ENCODE results near the gene VPS72. TPM values are rescaled to one million over a fixed set of nuclear protein-coding genes. Genes with fewer than 3 reads are reported as not detected.
A peak's percentile ranks its signal among the peaks of the same experiment; 100 is the strongest.

Gene VPS72
- total RNA-seq, 1 experiment from 2014 or later = 68.9 TPM

GRCh38 chr1:151147132-151147503 lies 42.9 kb downstream of the VPS72 start:
- H3K36me3 ChIP-seq (ENCODE audit: control insufficient read depth in 1 of 2, insufficient read depth in 2 of 2, low read length in 2 of 2) = no peaks in the 10 kb centered on the region
- no peaks in the 10 kb centered on the region for H3K9me2 ChIP-seq (ENCODE audit: insufficient read depth)
- intact Hi-C loops (cut with micrococcal nuclease) = no loop called here
- peaks cover 8 to 17% of the 10 kb centered on the region in 2 experiments; a peak in 3 of 4 replicates for H3K4me1 ChIP-seq (ENCODE audit: control insufficient read depth in 1 of 2, insufficient read depth in 2 of 2, low read length in 2 of 2)
- 0 out of 2 replicates have a peak overlapping the region, but pooled peaks have one; percentile 13 for H3K27ac ChIP-seq (ENCODE audit: low read depth, low read length)
- TF ChIP-seq EZH2phosphoT487 (IDR thresholded peaks at IDR 0.05; ENCODE audit: borderline replicate concordance) = no peak
- TF ChIP-seq JUND (IDR thresholded peaks at IDR 0.05) = no peak
- no peak for TF ChIP-seq FOSL1 (IDR thresholded peaks at IDR 0.05; ENCODE audit: low read depth)
- no peak for TF ChIP-seq POLR2AphosphoS5 (IDR thresholded peaks at IDR 0.05; ENCODE audit: low read depth, low read length)
- no peak for TF ChIP-seq POLR2A (IDR thresholded peaks at IDR 0.05; ENCODE audit: borderline replicate concordance, extremely low read depth, insufficient read depth, insufficient read length)
- TF ChIP-seq CEBPB (IDR thresholded peaks at IDR 0.05; ENCODE audit: low read depth) = no peak
- TF ChIP-seq RAD21 (IDR thresholded peaks at IDR 0.05; ENCODE audit: low read depth) = no peak
- TF ChIP-seq SIN3A (IDR thresholded peaks at IDR 0.05; ENCODE audit: low read depth) = no peak
- TF ChIP-seq ZFX (IDR thresholded peaks at IDR 0.05) = no peak
- no peak for TF ChIP-seq SRF (IDR thresholded peaks at IDR 0.05; ENCODE audit: low read depth)
- no peak for TF ChIP-seq CTCF (IDR thresholded peaks at IDR 0.05 in 2 of 3, conservative IDR thresholded peaks at IDR 0.05 in 1 of 3; ENCODE audit: borderline replicate concordance in 1 of 3, insufficient read depth in 1 of 3, low read depth in 2 of 3, low read length in 2 of 3)
- no peak for TF ChIP-seq CBX3 (IDR thresholded peaks at IDR 0.05; ENCODE audit: low read depth)
- TF ChIP-seq SP1 (IDR thresholded peaks at IDR 0.05; ENCODE audit: low read depth) = no peak
- peak overlapping the region; percentile 59 for H3K9ac ChIP-seq (ENCODE audit: low read length)
- DNase-seq (ENCODE audit: low read depth, low spot score) (no peak), ATAC-seq (no peak)
- BruUV-seq (replicated peaks) = TSS peak; percentile 34
- H3K4me2 ChIP-seq (ENCODE audit: low read length) = peak overlapping the region; percentile 91
- H2AFZ ChIP-seq (ENCODE audit: low read depth, low read length, poor library complexity, severe bottlenecking) = no peak overlapping the region
- no peaks in the 10 kb centered on the region for H3K27me3 ChIP-seq (ENCODE audit: insufficient read depth, low read length)
- ChIA-PET CTCF (no interaction called here), RAD21 (ENCODE audit: low non-redundant PET in 1 of 2, low total read pairs in 2 of 2, uncharacterized antibody in 2 of 2, unreplicated experiment in 2 of 2) (no interaction called here), POLR2A (no interaction called here)
- H4K20me1 ChIP-seq (ENCODE audit: insufficient read depth) = no peaks in the 10 kb centered on the region
- H3K4me3 ChIP-seq (replicated peaks in 1 of 2; ENCODE audit: low read depth in 1 of 2, low read length in 2 of 2) = peak overlapping the region; percentile 50 to 68
- no peaks in the 10 kb centered on the region for H3K79me2 ChIP-seq (ENCODE audit: insufficient read depth, low read length)
- no peaks in the 10 kb centered on the region for H3K9me3 ChIP-seq (ENCODE audit: control insufficient read depth in 1 of 2, insufficient read depth in 1 of 2, low read depth in 1 of 2, low read length in 2 of 2)

Measured in HCT116 (cell line).